Ishikawa (cell line): ENCODE measurements around the gene PACSIN3.

Source experiments
- CEBPB ChIP-seq: IDR thresholded peaks from 2 replicates; pipeline ENCODE4 v1.6.1; 2012
- CREB1 ChIP-seq: IDR thresholded peaks from 2 replicates; pipeline ENCODE4 v1.6.1; 2012; ENCODE audit warnings: low read depth
- EGR1 ChIP-seq: IDR thresholded peaks from 2 replicates; pipeline ENCODE4 v1.6.1; 2012
- EP300 ChIP-seq: IDR thresholded peaks from 2 replicates; pipeline ENCODE4 v1.6.1; 2012; ENCODE audit warnings: borderline replicate concordance
- FOXM1 ChIP-seq: IDR thresholded peaks from 2 replicates; pipeline ENCODE4 v1.6.1; 2012; ENCODE audit warnings: low read depth, borderline replicate concordance
- MAX ChIP-seq: IDR thresholded peaks from 2 replicates; pipeline ENCODE4 v1.6.1; 2012
- NFIC ChIP-seq: IDR thresholded peaks from 2 replicates; pipeline ENCODE4 v1.6.1; 2012
- RAD21 ChIP-seq: IDR thresholded peaks from 2 replicates; pipeline ENCODE4 v1.6.1; 2012; ENCODE audit warnings: low read depth
- REST ChIP-seq: IDR thresholded peaks from 2 replicates; pipeline ENCODE4 v1.6.1; 2012; ENCODE audit warnings: low read depth, mild to moderate bottlenecking
- TAF1 ChIP-seq: IDR thresholded peaks from 2 replicates; pipeline ENCODE4 v1.6.1; 2012; ENCODE audit warnings: low read depth, mild to moderate bottlenecking
- TCF12 ChIP-seq: IDR thresholded peaks from 2 replicates; pipeline ENCODE4 v1.6.1; 2012; ENCODE audit warnings: low read depth
- TEAD4 ChIP-seq: IDR thresholded peaks from 2 replicates; pipeline ENCODE4 v1.6.1; 2012
- USF1 ChIP-seq: IDR thresholded peaks from 2 replicates; pipeline ENCODE4 v1.6.1; 2012
- YY1 ChIP-seq: IDR thresholded peaks from 2 replicates; pipeline ENCODE4 v1.6.1; 2012; ENCODE audit warnings: low read depth
- ZBTB7A ChIP-seq: IDR thresholded peaks from 2 replicates; pipeline ENCODE4 v1.6.1; 2012; ENCODE audit warnings: low read depth

The PACSIN3 gene

GRCh38 chr11:47156951-47157350, 29.3 kb downstream of the PACSIN3 start:
- TF ChIP-seq TCF12 (no peak), EP300 (no peak), CREB1 (no peak)

GRCh38 chr11:47156333-47156732, 29.9 kb downstream of the PACSIN3 start:
- no peak for TF ChIP-seq EP300
- 0 out of 2 replicates have a peak, but pooled peaks have one; percentile 17 for TF ChIP-seq NFIC

GRCh38 chr11:47155879-47156278, 30.4 kb downstream of the PACSIN3 start:
- TF ChIP-seq USF1 (no peak), TCF12 (no peak), EP300 (no peak), CEBPB (no peak), REST (no peak), EGR1 (no peak), YY1 (no peak), MAX (no peak), NFIC (no peak), TEAD4 (no peak), ZBTB7A (no peak), RAD21 (no peak), CREB1 (no peak), TAF1 (no peak)

- TF ChIP-seq ZBTB7A: no peak
- TF ChIP-seq MAX: no peak
- TF ChIP-seq USF1: no peak
- TF ChIP-seq EGR1: no peak
- no peak for TF ChIP-seq TCF12
- no peak for TF ChIP-seq CREB1
- no peak for TF ChIP-seq RAD21
- no peak for TF ChIP-seq TAF1
- TF ChIP-seq YY1: no peak
- no peak for TF ChIP-seq FOXM1
- TF ChIP-seq REST: no peak
- TF ChIP-seq CEBPB: no peak
- TF ChIP-seq TEAD4: no peak
Measured at GRCh38 chr11:47154616-47155570, 31.3 kb downstream of the PACSIN3 start.

GRCh38 chr11:47152953-47153950, 33.0 kb downstream of the PACSIN3 start:
- no peak for TF ChIP-seq ZBTB7A
- peak; percentile 96 for TF ChIP-seq RAD21
